ENCODE data around the gene DNAJC25. TPM values are rescaled to one million over a fixed set of nuclear protein-coding genes. Genes with fewer than 3 reads are reported as not detected.

Gene DNAJC25
- total RNA-seq, 2 donors from 2014 or later = 11.7 to 13.5 TPM

- H3K9me3 ChIP-seq = no peaks in the 10 kb centered on the region
- no peaks in the 10 kb centered on the region for H3K4me1 ChIP-seq (replicated peaks)
- 33% methylated on average over 5 of the region's 5 CpGs for WGBS
- H3K4me3 ChIP-seq = peak overlapping the region; percentile 94 to 97
- DNase-seq (ENCODE audit: low spot score) = no peak
- H3K27ac ChIP-seq = peak overlapping the region; percentile 84 to 86
- H3K36me3 ChIP-seq = no peaks in the 10 kb centered on the region
- intact Hi-C loops (cut with DNase I) = no loop called here
- no peaks in the 10 kb centered on the region for H3K27me3 ChIP-seq (replicated peaks; ENCODE audit: insufficient read depth)
- TF ChIP-seq POLR2A (IDR thresholded peaks at IDR 0.05) (no peak), POLR2AphosphoS5 (IDR thresholded peaks at IDR 0.05) (no peak), CTCF (IDR thresholded peaks at IDR 0.05) (no peak)
Observed at GRCh38 chr9:111632060-111632459, 926 bp downstream of the DNAJC25 start.

- 67% methylated on average over 7 of the region's 7 CpGs for WGBS
- Histone ChIP-seq H3K4me1 (replicated peaks) (peaks cover 4% of the 10 kb centered on the region), H3K27ac (no peak overlapping the region)
Observed at GRCh38 chr9:111632695-111633388, 1.7 kb downstream of the DNAJC25 start.

DNA sequence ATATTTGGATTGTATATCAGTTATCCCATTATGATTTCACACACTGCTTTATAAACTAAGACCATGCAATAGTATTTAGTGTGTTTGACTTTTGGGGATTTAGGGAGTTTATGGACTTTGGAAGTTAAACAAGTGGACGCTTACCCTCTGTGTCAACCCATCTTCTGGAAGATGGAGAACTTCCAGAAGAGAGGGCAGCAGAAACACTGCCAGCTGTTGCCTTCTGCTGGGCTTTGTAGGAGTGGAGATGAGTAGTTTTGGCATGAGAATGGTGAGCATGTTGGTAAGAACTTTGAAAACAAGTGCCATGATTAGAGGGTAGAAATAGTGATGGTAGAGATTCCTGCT is 2.2 kb downstream of the DNAJC25 start:
- H3K36me3 ChIP-seq = no peaks in the 10 kb centered on the region
- DNase-seq (ENCODE audit: low spot score) = no peak
- H3K27ac ChIP-seq = no peak overlapping the region
- H3K4me3 ChIP-seq = no peak overlapping the region
- H3K9me3 ChIP-seq = no peaks in the 10 kb centered on the region
- peaks cover 4% of the 10 kb centered on the region for H3K4me1 ChIP-seq (replicated peaks)
- TF ChIP-seq CTCF (IDR thresholded peaks at IDR 0.05) = no peak
- TF ChIP-seq POLR2A (IDR thresholded peaks at IDR 0.05) = no peak
- 68% methylated on average over 1 of the region's 1 CpG for WGBS
- H3K27me3 ChIP-seq (replicated peaks; ENCODE audit: insufficient read depth) = no peaks in the 10 kb centered on the region
- intact Hi-C loops (cut with DNase I) = no loop called here

More at GRCh38 chr9:111632695-111633388, 1.7 kb downstream of the DNAJC25 start:
- Histone ChIP-seq H3K27me3 (replicated peaks; ENCODE audit: insufficient read depth) (no peaks in the 10 kb centered on the region), H3K36me3 (no peaks in the 10 kb centered on the region), H3K9me3 (no peaks in the 10 kb centered on the region), H3K4me3 (no peak overlapping the region)
- TF ChIP-seq POLR2AphosphoS5 (IDR thresholded peaks at IDR 0.05) (no peak), POLR2A (IDR thresholded peaks at IDR 0.05) (no peak), CTCF (IDR thresholded peaks at IDR 0.05) (no peak)
- DNase-seq (ENCODE audit: low spot score) = no peak
- intact Hi-C loops (cut with DNase I) = no loop called here

- TF ChIP-seq CTCF (IDR thresholded peaks at IDR 0.05) = no peak
- no peak for TF ChIP-seq POLR2A (IDR thresholded peaks at IDR 0.05)
- TF ChIP-seq POLR2AphosphoS5 (IDR thresholded peaks at IDR 0.05) = no peak
- H3K9me3 ChIP-seq = no peaks in the 10 kb centered on the region
- peaks cover 4% of the 10 kb centered on the region for H3K4me1 ChIP-seq (replicated peaks)
- DNase-seq (ENCODE audit: low spot score) = no peak
- H3K4me3 ChIP-seq = no peak overlapping the region
- intact Hi-C loops (cut with DNase I) = no loop called here
- no peaks in the 10 kb centered on the region for H3K27me3 ChIP-seq (replicated peaks; ENCODE audit: insufficient read depth)
- WGBS = 88% methylated on average over 1 of the region's 1 CpG
- no peak overlapping the region for H3K27ac ChIP-seq
- H3K36me3 ChIP-seq = no peaks in the 10 kb centered on the region
Observed at GRCh38 chr9:111634860-111635259, 3.7 kb downstream of the DNAJC25 start.

GRCh38 chr9:111637421-111637950 is 6.4 kb downstream of the DNAJC25 start:
- DNase-seq (ENCODE audit: low spot score) = no peak
- no peaks in the 10 kb centered on the region for H3K36me3 ChIP-seq
- H3K9me3 ChIP-seq = no peaks in the 10 kb centered on the region
- no peak overlapping the region for H3K4me3 ChIP-seq
- TF ChIP-seq POLR2AphosphoS5 (IDR thresholded peaks at IDR 0.05) (peak; percentile 10), POLR2A (IDR thresholded peaks at IDR 0.05) (no peak)
- H3K27ac ChIP-seq = no peak overlapping the region
- WGBS = 62% methylated on average over 6 of the region's 6 CpGs
- H3K27me3 ChIP-seq (replicated peaks; ENCODE audit: insufficient read depth) = no peaks in the 10 kb centered on the region
- peaks cover 4% of the 10 kb centered on the region for H3K4me1 ChIP-seq (replicated peaks)
- intact Hi-C loops (cut with DNase I) = no loop called here

Data from prostate gland (tissue), 2 donors.